ENCODE measurements around the gene BORCS5. TPM values are rescaled to one million over a fixed set of nuclear protein-coding genes. Genes with fewer than 3 reads are reported as not detected.
"Not testable (repeated sequence)": the region's sequence is repeated elsewhere in the genome, so short reads cannot be mapped to it uniquely, and the experiment has no call there.

BORCS5 gene
- total RNA-seq, 1 experiment from 2014 or later: 2.5 TPM

DNA sequence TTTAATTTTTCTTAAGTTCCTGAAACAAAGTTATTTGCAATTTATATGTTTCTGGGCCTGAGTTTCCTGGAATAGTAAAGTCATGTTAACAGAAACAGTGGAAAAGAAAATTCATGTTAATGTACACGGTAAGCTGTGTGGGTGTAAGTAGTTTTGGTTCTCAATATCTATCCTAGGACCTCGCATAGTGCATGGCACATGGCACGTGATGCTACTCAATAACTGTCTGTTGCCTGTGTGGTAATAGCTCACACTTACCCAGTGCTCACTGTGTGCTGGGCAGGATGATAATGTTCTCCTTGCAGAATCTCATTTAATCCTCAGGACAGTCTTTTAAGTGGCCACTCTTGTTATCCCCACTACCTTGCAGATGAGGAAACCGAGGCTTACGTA, 105.0 kb downstream of the BORCS5 start:
- no peak for DNase-seq (ENCODE audit: low read depth)

- DNase-seq (ENCODE audit: low read depth): no peak
Observed at GRCh38 chr12:12465522-12465921, 108.6 kb downstream of the BORCS5 start.

DNA sequence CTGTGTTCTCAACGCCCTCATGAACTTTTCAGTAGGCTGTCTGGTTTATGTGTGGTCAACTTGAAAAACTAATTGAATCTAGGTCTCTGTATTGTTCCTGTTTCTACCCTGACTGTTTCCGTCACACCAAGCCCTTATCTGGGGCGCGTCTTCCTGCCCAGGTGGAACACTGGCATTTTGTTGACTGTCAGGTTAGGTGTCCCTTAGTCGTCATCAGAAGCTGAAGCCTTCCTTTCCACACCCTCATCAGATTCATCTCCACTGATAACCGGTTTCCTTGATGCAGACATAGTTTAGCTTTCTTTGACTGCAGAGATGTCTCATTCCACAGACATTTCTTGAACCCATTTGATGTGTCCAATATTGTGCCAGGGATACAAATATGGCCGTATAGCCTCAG, 109.3 kb downstream of the BORCS5 start:
- DNase-seq (ENCODE audit: low read depth): no peak

DNA sequence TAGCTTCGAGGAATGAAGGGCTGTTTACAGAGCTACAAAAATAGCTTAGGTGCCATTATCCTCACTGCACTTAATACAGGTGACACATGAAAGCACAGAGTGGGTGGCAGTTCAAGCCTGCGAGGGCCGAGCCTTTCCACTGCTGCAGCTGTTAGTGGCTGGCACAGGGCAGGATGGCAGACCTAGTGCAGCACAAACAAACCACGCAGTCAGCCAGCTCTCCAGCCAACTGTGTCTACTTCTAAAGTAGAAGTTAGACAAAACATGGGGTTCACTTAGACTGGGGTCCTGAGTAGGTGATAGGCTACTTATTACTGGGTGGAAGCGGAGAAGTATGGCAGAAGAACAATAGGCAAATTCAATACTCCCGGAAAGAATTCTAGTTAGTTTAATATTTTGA, 110.4 kb downstream of the BORCS5 start:
- DNase-seq (ENCODE audit: low read depth): no peak

DNA sequence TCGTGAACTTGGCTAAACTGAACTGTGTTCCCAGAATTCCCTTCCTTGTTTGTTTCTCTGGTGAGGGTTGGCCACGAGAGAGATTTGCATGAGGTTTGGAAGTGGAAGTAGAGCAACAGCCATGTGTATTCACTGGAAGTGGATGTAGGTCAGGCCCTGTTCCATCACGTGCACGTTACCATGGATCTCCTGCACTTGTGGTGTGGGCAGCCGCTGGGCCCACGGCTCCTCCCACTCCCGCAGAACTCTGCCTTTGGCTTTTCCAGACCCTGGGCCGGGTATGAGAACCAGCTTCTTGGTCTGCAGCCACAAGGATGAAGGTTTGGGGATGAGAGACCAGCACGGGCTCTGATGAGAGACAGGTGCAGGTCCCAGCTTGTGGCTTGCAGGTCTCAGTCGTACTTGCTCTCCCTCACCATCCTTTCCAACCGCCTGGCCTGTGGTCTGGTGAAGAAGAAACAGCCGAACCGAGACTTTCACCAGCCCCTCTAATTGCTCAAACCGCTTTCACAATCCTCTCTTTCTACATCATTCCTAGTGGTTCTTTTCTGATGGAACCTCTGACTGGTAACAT, 110.9 kb downstream of the BORCS5 start:
- DNase-seq (ENCODE audit: low read depth): no peak

- DNase-seq (ENCODE audit: low read depth): no peak
Observed at GRCh38 chr12:12468575-12468974, 111.7 kb downstream of the BORCS5 start.

DNA sequence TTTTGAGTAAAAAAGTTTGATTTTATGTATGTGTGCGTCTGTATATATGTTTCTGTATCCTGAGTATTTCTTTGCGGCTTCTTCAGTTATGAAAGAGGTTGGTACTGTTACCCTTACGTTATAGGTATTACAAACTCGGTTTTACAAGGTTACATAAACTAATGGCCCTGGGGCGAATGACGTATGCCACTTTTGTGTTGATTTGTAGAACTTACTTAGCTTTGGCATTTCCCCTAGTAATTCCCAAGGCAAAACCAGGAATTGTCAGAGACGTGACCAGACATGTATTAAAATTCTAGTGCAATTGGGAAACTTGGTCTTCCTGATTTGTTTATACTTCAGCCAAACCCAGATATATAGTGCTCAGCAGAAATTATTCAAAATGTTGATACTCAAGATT, 112.5 kb downstream of the BORCS5 start:
- DNase-seq (ENCODE audit: low read depth): no peak

- DNase-seq (ENCODE audit: low read depth): no peak
Observed at GRCh38 chr12:12470751-12471306, 114.0 kb downstream of the BORCS5 start.

GRCh38 chr12:12471982-12472961, 115.4 kb downstream of the BORCS5 start:
- not testable (repeated sequence) for DNase-seq (ENCODE audit: low read depth)

GRCh38 chr12:12473223-12473622, 116.3 kb downstream of the BORCS5 start:
- DNase-seq (ENCODE audit: low read depth): no peak

GRCh38 chr12:12474471-12474928, 117.6 kb downstream of the BORCS5 start:
- DNase-seq (ENCODE audit: low read depth): no peak

- DNase-seq (ENCODE audit: low read depth): no peak
Observed at GRCh38 chr12:12474931-12475795, 118.3 kb downstream of the BORCS5 start.

GRCh38 chr12:12476857-12477531, 120.1 kb downstream of the BORCS5 start:
- no peak for DNase-seq (ENCODE audit: low read depth)

DNA sequence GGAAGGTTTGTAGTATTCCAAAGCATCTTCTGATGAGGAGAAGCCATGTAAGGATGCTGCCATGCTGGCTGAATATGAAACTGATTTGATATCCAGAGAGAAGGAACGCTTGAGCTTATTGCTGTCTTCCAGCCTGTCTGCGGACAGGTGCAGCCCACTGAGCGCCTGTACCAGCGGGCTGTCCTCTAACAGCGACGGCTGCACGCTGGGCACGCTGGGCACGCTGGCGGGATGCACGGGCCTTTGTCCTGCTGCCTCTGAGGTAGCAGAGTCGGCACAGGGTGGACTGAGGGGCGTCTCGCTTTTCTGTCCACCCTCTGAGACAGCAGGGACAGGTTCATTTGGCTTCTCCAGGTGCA, 120.6 kb downstream of the BORCS5 start:
- DNase-seq (ENCODE audit: low read depth): no peak

DNA sequence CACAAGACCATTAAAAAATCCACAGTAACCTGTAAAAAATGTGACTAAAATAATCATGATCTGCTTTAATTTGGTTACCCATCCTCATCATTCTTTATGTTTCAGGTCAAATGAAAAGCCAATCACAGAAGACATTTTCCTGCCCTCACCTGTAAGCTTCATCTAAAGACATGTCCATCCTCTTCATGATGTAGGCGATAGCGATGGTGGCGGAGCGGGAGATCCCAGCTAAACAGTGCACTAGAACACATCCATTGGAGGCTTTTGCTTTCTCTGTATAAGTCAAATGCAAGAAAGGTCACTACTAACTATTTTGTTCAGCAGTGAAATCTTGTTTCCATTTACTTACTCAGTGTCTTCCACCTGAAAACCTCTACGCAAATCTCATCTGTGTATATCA, 123.2 kb downstream of the BORCS5 start:
- DNase-seq (ENCODE audit: low read depth): no peak

GRCh38 chr12:12481631-12482030, 124.8 kb downstream of the BORCS5 start:
- DNase-seq (ENCODE audit: low read depth): no peak

DNA sequence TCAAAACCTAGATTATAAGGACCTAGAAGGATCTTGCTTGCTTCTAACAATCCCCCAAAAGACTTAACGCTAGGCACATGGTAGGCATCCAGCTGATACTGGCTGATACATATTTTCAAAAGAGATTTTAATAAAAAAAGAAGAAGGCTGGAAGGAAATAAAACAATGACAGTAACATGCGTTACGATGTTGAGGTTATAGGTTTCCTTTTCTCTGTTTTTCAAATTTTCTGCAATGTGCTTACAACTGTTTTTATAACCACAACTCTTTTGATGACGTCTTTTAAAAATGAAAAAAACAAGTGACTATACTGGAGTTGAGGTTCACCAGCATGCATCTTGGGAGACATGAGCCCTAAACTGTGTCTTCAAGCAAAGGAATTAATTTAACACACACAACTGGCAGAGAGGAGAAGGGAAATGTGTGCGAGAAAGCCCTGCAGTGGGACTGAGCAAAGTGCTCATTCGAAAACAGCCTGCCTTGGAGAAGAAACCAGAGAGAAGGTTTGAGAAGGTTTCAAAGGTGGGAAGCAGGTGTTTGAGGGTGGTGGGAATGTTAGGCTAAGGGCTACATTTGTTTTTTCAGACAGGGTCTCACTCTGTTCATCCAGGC, 125.4 kb downstream of the BORCS5 start:
- no peak for DNase-seq (ENCODE audit: low read depth)

GRCh38 chr12:12482959-12483358, 126.1 kb downstream of the BORCS5 start:
- no peak for DNase-seq (ENCODE audit: low read depth)

GRCh38 chr12:12483438-12483837, 126.6 kb downstream of the BORCS5 start:
- no peak for DNase-seq (ENCODE audit: low read depth)

DNA sequence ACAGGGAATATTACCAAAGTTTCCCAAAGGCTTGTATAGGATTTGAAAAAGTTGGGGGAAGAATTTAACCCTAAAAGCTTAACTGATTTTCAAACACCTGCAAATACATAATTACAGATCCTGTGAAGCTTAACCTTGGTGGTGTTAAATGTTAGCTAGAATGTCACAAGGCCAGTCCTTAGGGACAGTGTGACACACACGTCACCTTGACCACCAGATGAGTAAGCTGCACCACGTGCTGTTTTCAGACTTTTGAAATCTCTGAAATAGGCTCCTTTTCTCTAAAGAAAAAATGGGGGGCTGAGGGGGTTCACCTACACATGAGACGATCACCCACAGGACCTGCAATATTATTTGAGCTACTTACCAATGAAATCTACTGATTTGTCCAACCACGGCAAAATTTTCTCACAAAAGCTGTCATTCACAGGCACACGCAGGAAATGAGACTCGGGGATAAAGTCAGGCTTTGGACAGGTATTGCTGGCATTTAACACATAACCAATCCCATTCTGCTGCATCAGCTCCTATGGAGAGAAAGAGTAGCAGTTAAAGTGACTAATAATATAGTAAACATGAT, 129.9 kb downstream of the BORCS5 start:
- no peak for DNase-seq (ENCODE audit: low read depth)

DNA sequence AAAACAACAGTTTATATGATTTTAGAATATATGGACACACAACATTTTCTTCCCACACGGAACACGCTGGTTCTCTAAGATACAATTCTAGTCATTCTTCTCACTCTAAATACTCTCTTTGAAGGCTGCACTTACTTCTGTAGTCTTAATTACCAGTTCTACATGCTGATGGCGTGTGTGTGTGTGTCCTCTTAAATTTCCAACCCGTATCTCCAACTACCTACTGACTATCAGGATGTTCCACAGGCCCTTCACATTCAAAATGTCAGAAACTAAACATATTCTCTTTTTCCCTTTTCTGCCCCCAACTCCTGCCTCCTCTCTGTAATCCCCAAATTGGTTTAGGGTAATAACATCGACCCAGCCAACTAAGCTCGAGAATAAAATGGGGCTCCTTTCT, 130.6 kb downstream of the BORCS5 start:
- DNase-seq (ENCODE audit: low read depth): no peak

Data from Daoy (cell line).